Fibroblast of lung (primary cell): Measurements from ENCODE around the gene ASIC2.

Experiments
- EZH2 ChIP-seq: IDR thresholded peaks from 2 replicates; pipeline ENCODE4 v1.5.1; 2012; ENCODE audit warnings: low read length, control low read depth, mild to moderate bottlenecking; ENCODE audit errors: missing control alignments
- TF ChIP-seq, protein P1 (sequence below), 2 donors: IDR thresholded peaks in 1 of 2; conservative IDR thresholded peaks in 1 of 2; 1 replicate in 1 of 2; 2 replicates in 1 of 2; pipeline ENCODE4 v1.5.1; 2011 to 2012; ENCODE audit warnings: low read length in 2 of 2, control low read depth in 1 of 2, inconsistent platforms in 1 of 2, low read depth in 1 of 2, mild to moderate bottlenecking in 1 of 2

DNA sequence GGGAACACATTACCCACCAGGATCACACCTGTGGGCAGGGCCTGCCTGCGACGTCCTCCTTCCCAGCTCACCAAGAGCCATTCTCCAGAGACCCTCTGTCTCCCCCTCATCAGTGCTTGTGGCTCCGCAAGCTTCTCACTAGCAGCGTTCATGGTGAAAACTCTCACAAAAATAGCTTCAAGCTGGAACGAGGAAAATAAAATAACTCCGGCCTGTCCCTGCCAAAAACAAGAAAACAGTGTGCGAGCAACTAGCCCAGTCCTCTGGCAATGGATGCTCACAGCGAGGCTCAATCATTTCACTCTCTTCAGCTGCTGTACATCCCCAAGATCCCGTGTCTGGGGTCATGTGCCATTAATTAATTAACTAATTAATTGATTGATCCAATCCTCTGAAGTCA lies 283.5 kb downstream of the ASIC2 start:
- TF ChIP-seq, protein P1, sequence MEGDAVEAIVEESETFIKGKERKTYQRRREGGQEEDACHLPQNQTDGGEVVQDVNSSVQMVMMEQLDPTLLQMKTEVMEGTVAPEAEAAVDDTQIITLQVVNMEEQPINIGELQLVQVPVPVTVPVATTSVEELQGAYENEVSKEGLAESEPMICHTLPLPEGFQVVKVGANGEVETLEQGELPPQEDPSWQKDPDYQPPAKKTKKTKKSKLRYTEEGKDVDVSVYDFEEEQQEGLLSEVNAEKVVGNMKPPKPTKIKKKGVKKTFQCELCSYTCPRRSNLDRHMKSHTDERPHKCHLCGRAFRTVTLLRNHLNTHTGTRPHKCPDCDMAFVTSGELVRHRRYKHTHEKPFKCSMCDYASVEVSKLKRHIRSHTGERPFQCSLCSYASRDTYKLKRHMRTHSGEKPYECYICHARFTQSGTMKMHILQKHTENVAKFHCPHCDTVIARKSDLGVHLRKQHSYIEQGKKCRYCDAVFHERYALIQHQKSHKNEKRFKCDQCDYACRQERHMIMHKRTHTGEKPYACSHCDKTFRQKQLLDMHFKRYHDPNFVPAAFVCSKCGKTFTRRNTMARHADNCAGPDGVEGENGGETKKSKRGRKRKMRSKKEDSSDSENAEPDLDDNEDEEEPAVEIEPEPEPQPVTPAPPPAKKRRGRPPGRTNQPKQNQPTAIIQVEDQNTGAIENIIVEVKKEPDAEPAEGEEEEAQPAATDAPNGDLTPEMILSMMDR (conservative IDR thresholded peaks at IDR 0.05 in 1 of 2, IDR thresholded peaks at IDR 0.05 in 1 of 2; ENCODE audit: low read depth in 1 of 2, low read length in 2 of 2): no peak
- TF ChIP-seq EZH2: no peak
